Sigmoid colon (tissue), 7 donors: Measurements from ENCODE around the gene FUS. TPM values are rescaled to one million over a fixed set of nuclear protein-coding genes. Genes with fewer than 3 reads are reported as not detected.
"Not testable (repeated sequence)": the region's sequence is repeated elsewhere in the genome, so short reads cannot be mapped to it uniquely, and the experiment has no call there.

ENCODE experiments used
- DNase-seq: peaks from one replicate; pipeline ENCODE4 v3.0.0-alpha.2; 2019
- H3K27ac ChIP-seq, 4 donors: fragments of 200-600 bp; sonication (generic); one replicate each; pipeline ENCODE4 v1.5.1; 2016 to 2019; ENCODE audit warnings: mild to moderate bottlenecking in 1 of 4
- H3K27me3 ChIP-seq, 3 donors: fragments of 200-600 bp; sonication (generic); one replicate each; pipeline ENCODE4 v1.5.1; 2019; ENCODE audit warnings: mild to moderate bottlenecking in 1 of 3
- H3K36me3 ChIP-seq, 4 donors: fragments of 200-600 bp; sonication (generic); one replicate each; pipeline ENCODE4 v1.5.1; 2016 to 2019
- H3K4me1 ChIP-seq, 4 donors: fragments of 200-600 bp; sonication (generic); one replicate each; pipeline ENCODE4 v1.5.1; 2017 to 2019
- H3K4me3 ChIP-seq, 4 donors: fragments of 200-600 bp; sonication (generic); one replicate each; pipeline ENCODE4 v1.5.1; 2017 to 2019; ENCODE audit warnings: mild to moderate bottlenecking in 2 of 4, moderate library complexity in 1 of 4
- H3K9me3 ChIP-seq, 4 donors: fragments of 200-600 bp in 3 of 4; sonication (generic) in 3 of 4; one replicate each; pipeline versions ENCODE4 v1.5.1 to v1.6.1; 2013 to 2019
- CTCF ChIP-seq, 4 experiments: fragments of 450-650 bp in 3 of 4; fragments of 200-600 bp in 1 of 4; IDR thresholded peaks; one replicate each; pipeline ENCODE4 v1.5.1; 2016 to 2019; ENCODE audit warnings: antibody characterized with exemption in 4 of 4, mild to moderate bottlenecking in 3 of 4, moderate library complexity in 2 of 4
- EP300 ChIP-seq, 4 donors: sonication (generic); formaldehyde crosslinking; IDR thresholded peaks; one replicate each; pipeline ENCODE4 v1.6.1; 2017; ENCODE audit warnings: antibody characterized with exemption in 4 of 4
- POLR2A ChIP-seq, 2 donors: fragments of 450-650 bp; IDR thresholded peaks; one replicate each; pipeline ENCODE4 v1.6.1; 2016; ENCODE audit warnings: antibody characterized with exemption in 2 of 2, mild to moderate bottlenecking in 2 of 2, moderate library complexity in 2 of 2
- POLR2AphosphoS5 ChIP-seq, 4 donors: sonication (generic); formaldehyde crosslinking; IDR thresholded peaks; one replicate each; pipeline ENCODE4 v1.6.1; 2017; ENCODE audit warnings: antibody characterized with exemption in 4 of 4
- WGBS, 2 donors: extraction: QIAGEN DNeasy Blood & Tissue Kit; methylation state at CpG; one replicate each; pipeline ENCODE4 v1.1.7; 2013; 5-methylcytosine and 5-hydroxymethylcytosine counted together
- intact Hi-C: fragments of 100-400 bp; cut with DNase I; formaldehyde crosslinking; loops from one replicate; pipeline ENCODE4 v1.15.1; 2023
- polyA plus RNA-seq, 3 donors: library from polyadenylated mRNA; stranded (reverse); fragments of 200-250 nt; gene quantifications; one replicate each; pipeline ENCODE4 v1.2.3, GENCODE V29; 2013
- total RNA-seq, 4 donors: library from RNA; depleted of rRNA; stranded (reverse); fragments of >200 nt; gene quantifications; one replicate each; pipeline ENCODE4 v1.1.0, GENCODE V29; 2016
- donor health status: healthy with polysubstance abuse.
- donor health status: Bipolar disorder and iron deficiency.
- donor health status: healthy.

Gene FUS
- total and polyA plus RNA-seq, 7 donors: 44.1 to 262 (median 63.9) TPM

DNA sequence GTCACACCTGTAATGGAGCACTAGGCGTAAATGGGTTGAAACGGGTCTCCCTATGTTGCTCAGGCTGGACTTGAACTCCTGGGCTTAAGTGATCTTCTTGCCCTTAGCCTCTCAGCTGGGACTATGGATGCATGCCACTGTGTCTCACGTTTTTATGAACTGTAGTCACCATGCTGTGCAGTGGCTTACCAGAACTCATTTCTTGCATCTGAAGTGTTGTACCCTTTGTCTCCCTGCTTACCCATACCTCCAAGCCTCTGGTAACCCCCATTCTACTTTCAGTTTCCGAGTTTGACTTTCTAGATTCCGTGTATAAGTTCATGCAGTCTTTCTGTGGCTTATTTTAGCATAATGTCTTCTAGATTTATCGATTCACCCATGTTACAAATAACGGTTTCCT is 15.0 kb downstream of the FUS start:
- intact Hi-C loops: no loop called here
- no peak for TF ChIP-seq POLR2AphosphoS5 (IDR thresholded peaks at IDR 0.05)
- TF ChIP-seq EP300 (IDR thresholded peaks at IDR 0.05): no peak
- no peak for TF ChIP-seq POLR2A (IDR thresholded peaks at IDR 0.05)
- TF ChIP-seq CTCF (IDR thresholded peaks at IDR 0.05): no peak
- 86% methylated on average over 7 of the region's 7 CpGs for WGBS, 2 donors
- peaks cover 44 to 97% (median 51%) of the 10 kb centered on the region in 4 donors for H3K36me3 ChIP-seq
- H3K27me3 ChIP-seq: no peaks in the 10 kb centered on the region
- no peaks in the 10 kb centered on the region for H3K4me1 ChIP-seq
- no peaks in the 10 kb centered on the region for H3K9me3 ChIP-seq
- no peak overlapping the region for H3K4me3 ChIP-seq
- H3K27ac ChIP-seq: no peak overlapping the region
- DNase-seq: no peak

GRCh38 chr16:31195861-31196260 is 15.9 kb downstream of the FUS start:
- H3K4me3 ChIP-seq, intact Hi-C loops, H3K27ac ChIP-seq, DNase-seq, H3K4me1 ChIP-seq, H3K27me3 ChIP-seq, H3K9me3 ChIP-seq: not testable (repeated sequence)
- peaks cover 34 to 88% (median 41%) of the 10 kb centered on the region in 4 donors for H3K36me3 ChIP-seq
- WGBS, 2 donors: 96 to 97% methylated on average over 11 of the region's 11 CpGs

DNA sequence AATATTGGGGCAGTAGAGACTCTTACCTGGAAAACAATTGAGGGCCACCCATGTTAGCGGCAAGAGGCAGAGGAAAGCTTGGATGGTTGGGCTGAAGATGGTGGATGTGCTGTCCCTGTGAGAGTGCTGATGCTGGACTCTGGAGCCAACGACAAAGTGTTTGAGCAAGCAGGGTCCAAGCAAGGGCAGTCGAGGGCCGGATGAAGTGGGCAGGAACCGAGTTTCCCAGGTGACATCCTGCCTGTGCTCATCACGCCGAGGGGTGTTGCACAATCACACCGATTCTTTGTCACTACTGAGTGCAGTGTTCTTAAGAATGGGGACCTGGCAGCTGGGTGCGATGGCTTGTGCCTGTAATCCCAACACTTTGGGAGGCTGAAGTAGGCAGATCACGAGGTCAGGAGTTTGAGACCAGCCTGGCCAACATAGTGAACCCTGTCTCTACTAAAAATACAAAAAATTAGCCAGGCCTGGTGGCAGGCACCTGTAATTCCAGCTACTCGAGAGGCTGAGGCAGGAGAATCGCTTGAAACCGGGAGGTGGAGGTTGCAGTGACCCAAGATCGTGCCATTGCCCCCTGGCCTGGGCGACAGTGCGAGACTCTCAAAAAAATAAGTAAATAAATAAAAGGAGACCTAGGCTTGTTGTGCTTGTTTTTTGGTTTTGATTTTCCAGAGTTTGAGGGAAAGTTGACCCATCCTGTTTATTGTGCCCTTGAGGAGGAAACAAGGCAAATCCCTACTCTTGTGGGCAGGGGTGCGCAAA is 16.6 kb downstream of the FUS start:
- Histone ChIP-seq H3K4me1 (peaks cover 0 to 10% (median 4%) of the 10 kb centered on the region in 4 donors), H3K27ac (no peak overlapping the region), H3K4me3 (no peak overlapping the region), H3K36me3 (peaks cover 28 to 82% (median 35%) of the 10 kb centered on the region in 4 donors), H3K9me3 (no peaks in the 10 kb centered on the region), H3K27me3 (peaks cover 0 to 3% (median 1%) of the 10 kb centered on the region in 3 donors)
- intact Hi-C loops: no loop called here
- DNase-seq: no peak
- TF ChIP-seq POLR2AphosphoS5 (IDR thresholded peaks at IDR 0.05): no peak
- no peak for TF ChIP-seq POLR2A (IDR thresholded peaks at IDR 0.05)
- TF ChIP-seq CTCF (IDR thresholded peaks at IDR 0.05): no peak
- no peak for TF ChIP-seq EP300 (IDR thresholded peaks at IDR 0.05)
- WGBS, 2 donors: 89 to 90% methylated on average over 17 of the region's 17 CpGs

DNA sequence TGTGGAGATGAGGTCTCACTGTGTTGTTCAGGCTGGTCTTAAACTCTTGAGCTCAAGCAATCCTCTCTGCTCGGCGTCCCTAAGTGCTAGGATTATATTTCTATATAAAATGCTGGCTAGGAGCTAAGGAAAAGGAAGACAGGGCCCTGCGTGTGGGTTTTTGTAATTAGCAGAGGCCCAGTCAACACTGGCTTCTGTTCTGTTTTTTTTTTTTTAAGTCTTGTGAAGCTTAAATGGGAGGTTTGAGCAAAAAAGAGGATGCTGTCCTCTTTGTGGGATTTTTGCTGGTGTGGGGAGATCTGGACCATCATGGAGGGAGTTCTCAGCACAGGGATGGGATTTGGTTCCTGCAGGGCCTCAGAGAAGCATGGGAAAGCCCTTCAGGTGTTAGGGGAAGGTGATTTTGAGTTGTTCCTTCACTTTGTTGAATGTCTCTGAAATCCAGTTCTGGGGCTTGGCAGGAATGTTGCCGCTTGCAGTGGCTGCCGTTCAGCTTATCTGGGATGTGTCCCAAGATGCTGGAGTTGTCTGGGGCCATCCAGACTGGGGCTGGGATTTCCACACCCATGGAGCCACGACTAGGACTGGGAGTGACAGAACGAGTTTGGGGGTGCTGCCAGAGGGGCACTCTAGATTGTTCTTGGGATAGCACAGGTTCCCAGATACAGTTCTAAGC is 18.4 kb downstream of the FUS start:
- Histone ChIP-seq H3K27me3 (peaks cover 0 to 11% (median 7%) of the 10 kb centered on the region in 3 donors), H3K4me3 (no peak overlapping the region), H3K36me3 (peaks cover 15 to 64% (median 17%) of the 10 kb centered on the region in 4 donors), H3K27ac (no peak overlapping the region), H3K9me3 (no peaks in the 10 kb centered on the region), H3K4me1 (peaks cover 0 to 26% (median 19%) of the 10 kb centered on the region in 4 donors)
- intact Hi-C loops: no loop called here
- DNase-seq: no peak
- WGBS, 2 donors: 72 to 74% methylated on average over 7 of the region's 7 CpGs
- TF ChIP-seq POLR2AphosphoS5 (IDR thresholded peaks at IDR 0.05) (no peak), POLR2A (IDR thresholded peaks at IDR 0.05) (no peak), EP300 (IDR thresholded peaks at IDR 0.05) (no peak), CTCF (IDR thresholded peaks at IDR 0.05) (no peak)

DNA sequence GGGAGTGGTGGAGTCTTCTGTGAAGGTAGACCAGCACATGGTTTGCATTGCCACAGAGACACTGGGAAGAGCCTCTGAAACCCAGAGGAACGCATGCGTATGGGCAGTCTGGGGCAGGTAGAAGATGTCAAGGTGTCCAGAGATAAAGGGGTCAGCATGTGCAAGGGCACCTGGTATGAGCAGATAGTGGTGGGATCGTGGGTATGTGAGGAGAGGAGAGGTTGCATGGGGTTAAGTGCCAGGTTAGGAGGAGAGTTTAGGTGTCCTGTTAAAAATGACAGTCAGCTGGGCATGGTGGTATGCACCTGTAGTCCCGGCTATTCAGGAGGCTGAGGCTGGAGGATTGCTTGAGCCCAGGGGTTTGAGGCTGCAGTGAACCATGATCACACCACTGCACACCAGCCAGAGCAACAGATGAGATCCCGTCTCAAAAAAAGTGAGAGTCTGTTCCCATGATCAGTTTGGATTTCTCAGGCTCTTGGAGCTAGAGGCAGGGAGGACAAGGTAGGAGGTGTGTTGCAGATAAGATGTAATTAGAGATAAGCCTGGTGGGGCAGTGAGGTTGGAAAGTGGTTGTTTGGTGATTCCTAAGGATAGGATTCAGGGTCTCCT is 19.6 kb downstream of the FUS start:
- Histone ChIP-seq H3K27ac (no peak overlapping the region), H3K4me1 (peaks cover 0 to 26% (median 19%) of the 10 kb centered on the region in 4 donors), H3K9me3 (no peaks in the 10 kb centered on the region), H3K4me3 (no peak overlapping the region), H3K36me3 (peaks cover 6 to 52% (median 13%) of the 10 kb centered on the region in 4 donors), H3K27me3 (peaks cover 0 to 11% (median 7%) of the 10 kb centered on the region in 3 donors)
- no peak for DNase-seq
- intact Hi-C loops: loop anchor here (2.0 kb wide), 1 partner anchor 13 kb away; no protein-coding TSS in a partner anchor
- 90 to 93% methylated on average over 5 of the region's 5 CpGs for WGBS, 2 donors
- TF ChIP-seq POLR2A (IDR thresholded peaks at IDR 0.05) (no peak), POLR2AphosphoS5 (IDR thresholded peaks at IDR 0.05) (no peak), EP300 (IDR thresholded peaks at IDR 0.05) (no peak), CTCF (IDR thresholded peaks at IDR 0.05) (no peak)

DNA sequence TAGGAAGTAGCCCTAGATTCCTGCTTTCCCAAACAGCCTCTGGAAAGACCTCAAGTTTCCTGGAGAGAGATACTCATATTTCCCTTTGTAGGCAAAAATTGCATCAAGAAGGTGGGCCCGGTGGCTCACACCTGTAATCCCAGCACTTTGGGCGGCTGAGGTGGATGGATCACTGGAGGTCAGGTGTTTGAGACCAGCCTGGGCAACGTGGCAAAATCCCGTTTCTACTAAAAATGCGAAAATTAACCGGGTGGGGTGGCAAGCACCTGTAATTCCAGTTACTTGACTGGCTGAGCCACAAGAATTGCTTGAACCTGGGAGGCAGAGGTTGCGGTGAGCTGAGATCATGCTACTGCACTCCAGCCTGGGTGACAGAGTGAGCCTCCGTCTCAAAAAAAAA is 20.2 kb downstream of the FUS start:
- H3K4me3 ChIP-seq, DNase-seq, H3K9me3 ChIP-seq, H3K27ac ChIP-seq: not testable (repeated sequence)
- Histone ChIP-seq H3K27me3 (peaks cover 0 to 11% (median 7%) of the 10 kb centered on the region in 3 donors), H3K36me3 (peaks cover 6 to 46% (median 13%) of the 10 kb centered on the region in 4 donors), H3K4me1 (peaks cover 0 to 26% (median 19%) of the 10 kb centered on the region in 4 donors)
- whole genome bisulfite sequencing, 2 donors: 68 to 83% methylated on average over 8 of the region's 8 CpGs
- intact Hi-C loops: loop anchor here (2.0 kb wide), 1 partner anchor 13 kb away; no protein-coding TSS in a partner anchor
